Measurements from ENCODE around the gene UPF2. TPM values are rescaled to one million over a fixed set of nuclear protein-coding genes. Genes with fewer than 3 reads are reported as not detected.
A peak's percentile ranks its signal among the peaks of the same experiment; 100 is the strongest.

Gene UPF2
- total RNA-seq, 1 donor from 2014 or later: 11.3 TPM

- no peak overlapping the region for H3K4me3 ChIP-seq (ENCODE audit: low read depth, low read length)
- no peak for TF ChIP-seq CTCF (conservative IDR thresholded peaks at IDR 0.05; ENCODE audit: low read depth, low read length)
Observed at GRCh38 chr10:11961771-11962170, 80.8 kb downstream of the UPF2 start.

GRCh38 chr10:11959966-11960365, 82.6 kb downstream of the UPF2 start:
- H3K4me3 ChIP-seq (ENCODE audit: low read depth, low read length): no peak overlapping the region
- peak; percentile 19 for TF ChIP-seq CTCF (conservative IDR thresholded peaks at IDR 0.05; ENCODE audit: low read depth, low read length)
- no peak for DNase-seq (ENCODE audit: low read depth)

More at GRCh38 chr10:11961771-11962170, 80.8 kb downstream of the UPF2 start:
- no peak for DNase-seq (ENCODE audit: low read depth)

GRCh38 chr10:11958956-11959355, 83.7 kb downstream of the UPF2 start:
- no peak overlapping the region for H3K4me3 ChIP-seq (ENCODE audit: low read depth, low read length)
- peak; percentile 39 for DNase-seq (ENCODE audit: low read depth)
- no peak for TF ChIP-seq CTCF (conservative IDR thresholded peaks at IDR 0.05; ENCODE audit: low read depth, low read length)

GRCh38 chr10:11951695-11952094, 90.9 kb downstream of the UPF2 start:
- no peak overlapping the region for H3K4me3 ChIP-seq (ENCODE audit: low read depth, low read length)
- no peak for DNase-seq (ENCODE audit: low read depth)
- TF ChIP-seq CTCF (conservative IDR thresholded peaks at IDR 0.05; ENCODE audit: low read depth, low read length): no peak

GRCh38 chr10:11950325-11951018, 92.1 kb downstream of the UPF2 start:
- TF ChIP-seq CTCF (conservative IDR thresholded peaks at IDR 0.05; ENCODE audit: low read depth, low read length): no peak
- no peak overlapping the region for H3K4me3 ChIP-seq (ENCODE audit: low read depth, low read length)
- no peak for DNase-seq (ENCODE audit: low read depth)

- DNase-seq (ENCODE audit: low read depth): no peak
- no peak overlapping the region for H3K4me3 ChIP-seq (ENCODE audit: low read depth, low read length)
- TF ChIP-seq CTCF (conservative IDR thresholded peaks at IDR 0.05; ENCODE audit: low read depth, low read length): no peak
Observed at GRCh38 chr10:11949152-11949551, 93.5 kb downstream of the UPF2 start.

GRCh38 chr10:11946652-11947051, 96.0 kb downstream of the UPF2 start:
- DNase-seq (ENCODE audit: low read depth): no peak
- no peak for TF ChIP-seq CTCF (conservative IDR thresholded peaks at IDR 0.05; ENCODE audit: low read depth, low read length)
- H3K4me3 ChIP-seq (ENCODE audit: low read depth, low read length): no peak overlapping the region

All from epithelial cell of proximal tubule (primary cell).